ENCODE data around the gene ZNF467.
A peak's percentile ranks its signal among the peaks of the same experiment; 100 is the strongest.

ZNF467 gene

DNA sequence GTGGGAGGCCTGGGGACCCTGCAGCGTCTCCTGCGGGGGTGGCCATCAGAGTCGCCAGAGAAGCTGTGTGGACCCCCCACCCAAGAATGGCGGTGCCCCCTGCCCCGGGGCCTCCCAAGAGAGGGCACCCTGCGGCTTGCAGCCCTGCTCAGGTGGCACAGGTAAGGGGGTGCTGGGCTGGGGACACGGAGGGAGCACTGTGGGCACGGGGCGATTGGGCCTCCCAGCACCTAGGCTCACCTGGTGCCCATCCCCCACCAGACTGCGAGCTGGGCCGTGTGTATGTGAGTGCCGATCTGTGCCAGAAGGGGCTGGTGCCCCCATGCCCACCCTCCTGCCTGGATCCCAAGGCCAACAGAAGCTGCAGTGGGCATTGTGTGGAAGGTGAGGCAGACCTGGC lies 29.6 kb upstream of the ZNF467 start:
- Histone ChIP-seq H3K27me3 (ENCODE audit: control insufficient read depth, insufficient read depth, low read length) (no peaks in the 10 kb centered on the region), H3K36me3 (ENCODE audit: control insufficient read depth, insufficient read depth, low read length) (no peaks in the 10 kb centered on the region), H3K4me3 (ENCODE audit: low read depth, low read length) (no peak overlapping the region), H3K79me2 (no peaks in the 10 kb centered on the region), H3K9ac (no peak overlapping the region), H3K27ac (no peak overlapping the region), H3K4me2 (ENCODE audit: low read length) (no peak overlapping the region), H3K9me3 (ENCODE audit: control insufficient read depth, low read length) (no peaks in the 10 kb centered on the region), H2AFZ (no peak overlapping the region), H3K4me1 (no peaks in the 10 kb centered on the region)
- TF ChIP-seq, protein P1, sequence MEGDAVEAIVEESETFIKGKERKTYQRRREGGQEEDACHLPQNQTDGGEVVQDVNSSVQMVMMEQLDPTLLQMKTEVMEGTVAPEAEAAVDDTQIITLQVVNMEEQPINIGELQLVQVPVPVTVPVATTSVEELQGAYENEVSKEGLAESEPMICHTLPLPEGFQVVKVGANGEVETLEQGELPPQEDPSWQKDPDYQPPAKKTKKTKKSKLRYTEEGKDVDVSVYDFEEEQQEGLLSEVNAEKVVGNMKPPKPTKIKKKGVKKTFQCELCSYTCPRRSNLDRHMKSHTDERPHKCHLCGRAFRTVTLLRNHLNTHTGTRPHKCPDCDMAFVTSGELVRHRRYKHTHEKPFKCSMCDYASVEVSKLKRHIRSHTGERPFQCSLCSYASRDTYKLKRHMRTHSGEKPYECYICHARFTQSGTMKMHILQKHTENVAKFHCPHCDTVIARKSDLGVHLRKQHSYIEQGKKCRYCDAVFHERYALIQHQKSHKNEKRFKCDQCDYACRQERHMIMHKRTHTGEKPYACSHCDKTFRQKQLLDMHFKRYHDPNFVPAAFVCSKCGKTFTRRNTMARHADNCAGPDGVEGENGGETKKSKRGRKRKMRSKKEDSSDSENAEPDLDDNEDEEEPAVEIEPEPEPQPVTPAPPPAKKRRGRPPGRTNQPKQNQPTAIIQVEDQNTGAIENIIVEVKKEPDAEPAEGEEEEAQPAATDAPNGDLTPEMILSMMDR (IDR thresholded peaks at IDR 0.05): no peak

DNA sequence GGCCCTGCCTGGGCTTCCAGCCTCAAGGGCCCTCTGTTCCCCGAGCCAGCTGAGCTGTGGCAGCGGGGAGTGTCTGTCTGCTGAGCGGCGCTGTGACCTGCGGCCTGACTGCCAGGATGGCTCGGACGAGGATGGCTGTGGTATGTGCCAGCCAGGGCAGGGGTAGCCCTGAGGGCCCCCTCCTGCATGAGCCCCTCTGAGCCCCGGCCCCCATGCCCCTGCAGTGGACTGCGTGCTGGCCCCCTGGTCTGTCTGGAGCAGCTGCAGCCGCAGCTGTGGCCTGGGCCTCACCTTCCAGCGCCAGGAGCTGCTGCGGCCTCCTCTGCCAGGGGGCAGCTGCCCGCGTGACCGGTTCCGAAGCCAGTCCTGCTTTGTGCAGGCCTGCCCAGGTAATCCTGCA lies 28.4 kb upstream of the ZNF467 start:
- Histone ChIP-seq H3K27me3 (ENCODE audit: control insufficient read depth, insufficient read depth, low read length) (no peaks in the 10 kb centered on the region), H3K27ac (no peak overlapping the region), H3K4me2 (ENCODE audit: low read length) (no peak overlapping the region), H3K9me3 (ENCODE audit: control insufficient read depth, low read length) (no peaks in the 10 kb centered on the region), H3K4me3 (ENCODE audit: low read depth, low read length) (no peak overlapping the region), H3K36me3 (ENCODE audit: control insufficient read depth, insufficient read depth, low read length) (no peaks in the 10 kb centered on the region), H3K4me1 (no peaks in the 10 kb centered on the region), H3K79me2 (no peaks in the 10 kb centered on the region), H3K9ac (no peak overlapping the region), H2AFZ (no peak overlapping the region)
- TF ChIP-seq, protein P1 (IDR thresholded peaks at IDR 0.05): no peak

DNA sequence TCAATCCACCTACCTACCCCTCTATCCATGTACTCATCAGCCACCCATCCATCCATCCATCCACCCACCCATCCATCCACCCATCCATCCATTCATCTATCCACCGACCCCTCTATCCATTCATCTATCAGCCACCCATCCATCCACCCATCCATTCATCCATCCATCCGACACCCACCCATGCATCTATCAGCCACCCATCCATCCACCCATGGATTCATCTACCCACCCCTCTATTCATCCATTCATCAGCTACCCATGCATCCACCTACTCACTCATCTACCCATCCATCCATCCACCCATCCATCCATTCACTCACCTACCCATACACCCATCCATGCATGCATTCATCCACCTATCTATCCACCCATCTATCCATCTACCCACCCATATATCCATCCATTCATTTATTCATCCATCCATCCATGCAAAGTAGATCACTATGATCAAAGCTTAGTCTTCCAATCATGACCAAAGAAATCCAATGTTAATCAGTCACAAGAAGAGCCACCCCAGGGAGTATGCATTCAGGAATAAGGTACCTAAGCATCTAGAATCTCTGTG lies 27.7 kb upstream of the ZNF467 start:
- Histone ChIP-seq H3K79me2 (no peaks in the 10 kb centered on the region), H3K9me3 (ENCODE audit: control insufficient read depth, low read length) (no peaks in the 10 kb centered on the region), H3K9ac (no peak overlapping the region), H3K36me3 (ENCODE audit: control insufficient read depth, insufficient read depth, low read length) (no peaks in the 10 kb centered on the region), H3K4me2 (ENCODE audit: low read length) (no peak overlapping the region), H3K27ac (no peak overlapping the region), H3K27me3 (ENCODE audit: control insufficient read depth, insufficient read depth, low read length) (no peaks in the 10 kb centered on the region), H3K4me1 (no peaks in the 10 kb centered on the region), H2AFZ (no peak overlapping the region), H3K4me3 (ENCODE audit: low read depth, low read length) (no peak overlapping the region)
- TF ChIP-seq, protein P1 (IDR thresholded peaks at IDR 0.05): no peak

DNA sequence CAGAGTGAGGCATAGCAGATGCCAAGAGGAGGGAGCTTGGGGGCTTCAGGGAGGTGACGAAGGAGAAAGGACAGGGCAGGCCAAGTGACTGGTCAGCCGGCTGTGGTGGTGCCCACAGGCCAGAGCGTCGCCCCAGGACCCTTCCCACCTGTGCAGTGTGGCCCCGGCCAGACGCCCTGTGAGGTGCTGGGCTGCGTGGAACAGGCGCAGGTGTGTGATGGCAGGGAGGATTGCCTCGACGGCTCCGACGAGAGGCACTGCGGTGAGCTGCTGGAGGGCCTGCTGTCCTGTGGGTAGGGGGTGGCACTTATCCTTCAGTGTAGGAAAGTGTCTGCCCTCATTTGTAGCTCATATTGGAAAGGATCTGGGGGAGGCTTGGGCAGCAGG lies 26.8 kb upstream of the ZNF467 start:
- Histone ChIP-seq H3K4me3 (ENCODE audit: low read depth, low read length) (no peak overlapping the region), H3K27me3 (ENCODE audit: control insufficient read depth, insufficient read depth, low read length) (no peaks in the 10 kb centered on the region), H3K4me2 (ENCODE audit: low read length) (no peak overlapping the region), H3K9ac (no peak overlapping the region), H3K9me3 (ENCODE audit: control insufficient read depth, low read length) (no peaks in the 10 kb centered on the region), H2AFZ (no peak overlapping the region), H3K36me3 (ENCODE audit: control insufficient read depth, insufficient read depth, low read length) (no peaks in the 10 kb centered on the region), H3K79me2 (no peaks in the 10 kb centered on the region), H3K4me1 (no peaks in the 10 kb centered on the region), H3K27ac (no peak overlapping the region)
- TF ChIP-seq, protein P1 (IDR thresholded peaks at IDR 0.05): no peak

DNA sequence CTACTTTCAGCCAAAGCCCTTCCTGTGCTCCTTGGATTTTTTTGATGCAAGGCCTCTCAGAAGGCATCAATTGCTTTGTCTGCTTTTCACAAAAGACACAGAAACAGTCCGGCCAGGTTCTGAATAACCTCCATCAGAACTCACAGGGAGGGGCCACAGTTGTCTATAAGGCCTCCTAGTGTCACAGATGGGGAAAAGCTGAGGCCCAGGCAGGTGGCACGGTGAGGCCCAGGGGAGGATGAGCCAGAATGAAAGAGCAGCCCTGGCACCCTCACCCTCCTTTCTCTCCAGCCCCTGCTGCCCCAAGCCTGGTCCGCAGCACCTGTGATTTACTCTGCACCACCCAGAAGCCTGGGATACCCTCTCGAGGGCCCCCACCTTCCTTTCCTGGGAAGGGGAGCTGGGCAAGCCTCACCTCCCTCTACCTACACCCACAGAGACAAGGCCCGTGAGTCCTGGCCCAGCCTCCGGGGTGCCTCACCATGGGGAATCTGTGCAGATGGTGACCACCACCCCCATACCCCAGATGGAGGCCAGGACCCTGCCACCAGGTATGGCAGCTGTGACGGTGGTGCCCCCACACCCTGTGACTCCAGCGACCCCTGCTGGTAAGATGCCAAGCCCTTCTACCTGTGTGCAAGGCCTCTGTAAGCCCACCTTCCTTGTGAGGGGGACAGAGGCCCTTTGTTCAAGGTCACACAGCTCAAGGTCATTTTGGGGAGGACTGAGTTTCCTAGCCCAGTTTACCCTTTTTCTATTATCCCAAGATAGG lies 26.2 kb upstream of the ZNF467 start:
- TF ChIP-seq, protein P1 (IDR thresholded peaks at IDR 0.05): peak; percentile 37
- Histone ChIP-seq H3K27me3 (ENCODE audit: control insufficient read depth, insufficient read depth, low read length) (no peaks in the 10 kb centered on the region), H3K4me3 (ENCODE audit: low read depth, low read length) (no peak overlapping the region), H3K4me2 (ENCODE audit: low read length) (no peak overlapping the region), H2AFZ (no peak overlapping the region), H3K4me1 (no peaks in the 10 kb centered on the region), H3K9ac (no peak overlapping the region), H3K79me2 (no peaks in the 10 kb centered on the region), H3K27ac (no peak overlapping the region), H3K9me3 (ENCODE audit: control insufficient read depth, low read length) (no peaks in the 10 kb centered on the region), H3K36me3 (ENCODE audit: control insufficient read depth, insufficient read depth, low read length) (no peaks in the 10 kb centered on the region)

Measured in parathyroid adenoma (tissue), 2 donors.